Gastroesophageal sphincter (tissue), 3 donors: ENCODE results near the gene KIAA1614.

ENCODE experiments used
- CTCF ChIP-seq, 4 experiments: fragments of 200-600 bp in 2 of 4; fragments of 450-650 bp in 2 of 4; sonication (generic) in 1 of 4; IDR thresholded peaks; one replicate each; pipeline ENCODE4 v1.5.1; 2017 to 2019; ENCODE audit warnings: antibody characterized with exemption in 4 of 4, mild to moderate bottlenecking in 2 of 4, moderate library complexity in 2 of 4
- POLR2AphosphoS5 ChIP-seq: sonication (generic); formaldehyde crosslinking; IDR thresholded peaks from one replicate; pipeline ENCODE4 v1.6.1; 2017; ENCODE audit warnings: antibody characterized with exemption

GRCh38 chr1:180967558-180967957 is 54.9 kb downstream of the KIAA1614 start:
- TF ChIP-seq CTCF (IDR thresholded peaks at IDR 0.05) (no peak), POLR2AphosphoS5 (no peak)
